ENCODE results near the gene GRIA3. TPM values are rescaled to one million over a fixed set of nuclear protein-coding genes. Genes with fewer than 3 reads are reported as not detected.
"Not testable (repeated sequence)": the region's sequence is repeated elsewhere in the genome, so short reads cannot be mapped to it uniquely, and the experiment has no call there.

GRIA3 gene
- total RNA-seq, 2 experiments from 2014 or later: 0.39 to 0.54 TPM

- POLR2A ChIA-PET: no interaction called here
- Mint-ChIP-seq H3K4me3 (no peak overlapping the region), H3K27ac (no peak overlapping the region), H3K4me1 (no peaks in the 10 kb centered on the region), H3K27me3 (no peaks in the 10 kb centered on the region), H3K9me3 (no peaks in the 10 kb centered on the region), H3K36me3 (no peaks in the 10 kb centered on the region)
- DNase-seq (no peak), ATAC-seq (ENCODE audit: low read depth) (no peak)
Measured at GRCh38 chrX:123263747-123264146, 79.7 kb downstream of the GRIA3 start.

- no peak for ATAC-seq (ENCODE audit: low read depth)
- no peak overlapping the region for H3K4me3 Mint-ChIP-seq
Measured at GRCh38 chrX:123267220-123267619, 83.1 kb downstream of the GRIA3 start.

GRCh38 chrX:123271902-123272301 lies 87.8 kb downstream of the GRIA3 start:
- Mint-ChIP-seq H3K4me1 (no peaks in the 10 kb centered on the region), H3K27ac (no peak overlapping the region), H3K27me3 (no peaks in the 10 kb centered on the region), H3K36me3 (no peaks in the 10 kb centered on the region), H3K9me3 (no peaks in the 10 kb centered on the region), H3K4me3 (no peak overlapping the region)
- DNase-seq (no peak), ATAC-seq (ENCODE audit: low read depth) (no peak)
- POLR2A ChIA-PET: no interaction called here

More at GRCh38 chrX:123267220-123267619, 83.1 kb downstream of the GRIA3 start:
- Mint-ChIP-seq H3K27ac (no peak overlapping the region), H3K9me3 (no peaks in the 10 kb centered on the region), H3K4me1 (no peaks in the 10 kb centered on the region), H3K36me3 (no peaks in the 10 kb centered on the region), H3K27me3 (no peaks in the 10 kb centered on the region)
- no peak for DNase-seq
- POLR2A ChIA-PET: no interaction called here

GRCh38 chrX:123272630-123273029 lies 88.6 kb downstream of the GRIA3 start:
- Mint-ChIP-seq H3K27ac (no peak overlapping the region), H3K4me1 (no peaks in the 10 kb centered on the region), H3K4me3 (no peak overlapping the region), H3K27me3 (no peaks in the 10 kb centered on the region), H3K9me3 (no peaks in the 10 kb centered on the region), H3K36me3 (no peaks in the 10 kb centered on the region)
- DNase-seq: no peak
- POLR2A ChIA-PET: no interaction called here
- ATAC-seq (ENCODE audit: low read depth): no peak

GRCh38 chrX:123274796-123275195 lies 90.7 kb downstream of the GRIA3 start:
- H3K9me3 Mint-ChIP-seq: no peaks in the 10 kb centered on the region
- POLR2A ChIA-PET: no interaction called here
- ATAC-seq (ENCODE audit: low read depth) (no peak), DNase-seq (no peak)
- H3K27me3 Mint-ChIP-seq: no peaks in the 10 kb centered on the region
- H3K4me1 Mint-ChIP-seq: no peaks in the 10 kb centered on the region
- H3K27ac Mint-ChIP-seq: no peak overlapping the region
- H3K4me3 Mint-ChIP-seq: no peak overlapping the region
- no peaks in the 10 kb centered on the region for H3K36me3 Mint-ChIP-seq

GRCh38 chrX:123277347-123277746 lies 93.3 kb downstream of the GRIA3 start:
- Mint-ChIP-seq H3K27me3 (no peaks in the 10 kb centered on the region), H3K9me3 (no peaks in the 10 kb centered on the region), H3K27ac (no peak overlapping the region), H3K4me3 (no peak overlapping the region), H3K4me1 (no peaks in the 10 kb centered on the region), H3K36me3 (no peaks in the 10 kb centered on the region)
- DNase-seq: no peak
- POLR2A ChIA-PET: no interaction called here
- no peak for ATAC-seq (ENCODE audit: low read depth)

GRCh38 chrX:123277821-123278220 lies 93.7 kb downstream of the GRIA3 start:
- no peak for ATAC-seq (ENCODE audit: low read depth)
- no peak overlapping the region for H3K4me3 Mint-ChIP-seq
- H3K9me3 Mint-ChIP-seq: no peaks in the 10 kb centered on the region
- H3K4me1 Mint-ChIP-seq: no peaks in the 10 kb centered on the region
- H3K36me3 Mint-ChIP-seq: no peaks in the 10 kb centered on the region
- no peak for DNase-seq
- H3K27me3 Mint-ChIP-seq: no peaks in the 10 kb centered on the region
- H3K27ac Mint-ChIP-seq: no peak overlapping the region
- POLR2A ChIA-PET: no interaction called here

GRCh38 chrX:123282241-123282640 lies 98.2 kb downstream of the GRIA3 start:
- DNase-seq (no peak), ATAC-seq (ENCODE audit: low read depth) (no peak)
- no peak overlapping the region for H3K27ac Mint-ChIP-seq
- POLR2A ChIA-PET: no interaction called here
- no peaks in the 10 kb centered on the region for H3K9me3 Mint-ChIP-seq
- no peaks in the 10 kb centered on the region for H3K4me1 Mint-ChIP-seq
- no peak overlapping the region for H3K4me3 Mint-ChIP-seq
- no peaks in the 10 kb centered on the region for H3K27me3 Mint-ChIP-seq
- no peaks in the 10 kb centered on the region for H3K36me3 Mint-ChIP-seq

- H3K4me3 Mint-ChIP-seq; DNase-seq; H3K4me1 Mint-ChIP-seq; ATAC-seq (ENCODE audit: low read depth); H3K27ac Mint-ChIP-seq; POLR2A ChIA-PET; H3K36me3 Mint-ChIP-seq; H3K9me3 Mint-ChIP-seq; H3K27me3 Mint-ChIP-seq: not testable (repeated sequence)
Measured at GRCh38 chrX:123283407-123283806, 99.3 kb downstream of the GRIA3 start.

GRCh38 chrX:123291623-123292022 lies 107.5 kb downstream of the GRIA3 start:
- no peak for DNase-seq
- H3K27ac Mint-ChIP-seq: no peak overlapping the region
- no peaks in the 10 kb centered on the region for H3K36me3 Mint-ChIP-seq

GRCh38 chrX:123298026-123298425 lies 113.9 kb downstream of the GRIA3 start:
- H3K27me3 Mint-ChIP-seq: no peaks in the 10 kb centered on the region
- peaks cover 2% of the 10 kb centered on the region for H3K4me1 Mint-ChIP-seq
- H3K4me3 Mint-ChIP-seq: no peak overlapping the region
- no peak for ATAC-seq (ENCODE audit: low read depth)
- POLR2A ChIA-PET: no interaction called here
- DNase-seq: no peak
- no peak overlapping the region for H3K27ac Mint-ChIP-seq
- no peaks in the 10 kb centered on the region for H3K36me3 Mint-ChIP-seq
- H3K9me3 Mint-ChIP-seq: no peaks in the 10 kb centered on the region

More at GRCh38 chrX:123291623-123292022, 107.5 kb downstream of the GRIA3 start:
- POLR2A ChIA-PET: no interaction called here
- Mint-ChIP-seq H3K9me3 (no peaks in the 10 kb centered on the region), H3K4me1 (peaks cover 2% of the 10 kb centered on the region), H3K27me3 (no peaks in the 10 kb centered on the region), H3K4me3 (no peak overlapping the region)
- no peak for ATAC-seq (ENCODE audit: low read depth)

GRCh38 chrX:123303429-123303828 lies 119.4 kb downstream of the GRIA3 start:
- H3K4me3 Mint-ChIP-seq: no peak overlapping the region
- H3K27me3 Mint-ChIP-seq: no peaks in the 10 kb centered on the region
- DNase-seq (no peak), ATAC-seq (ENCODE audit: low read depth) (no peak)
- POLR2A ChIA-PET: no interaction called here
- no peaks in the 10 kb centered on the region for H3K36me3 Mint-ChIP-seq
- no peaks in the 10 kb centered on the region for H3K9me3 Mint-ChIP-seq
- no peak overlapping the region for H3K27ac Mint-ChIP-seq
- H3K4me1 Mint-ChIP-seq: no peaks in the 10 kb centered on the region

- Mint-ChIP-seq H3K4me3 (no peak overlapping the region), H3K9me3 (no peaks in the 10 kb centered on the region), H3K36me3 (no peaks in the 10 kb centered on the region), H3K4me1 (no peaks in the 10 kb centered on the region), H3K27ac (no peak overlapping the region), H3K27me3 (no peaks in the 10 kb centered on the region)
- POLR2A ChIA-PET: no interaction called here
- no peak for DNase-seq
- no peak for ATAC-seq (ENCODE audit: low read depth)
Measured at GRCh38 chrX:123308658-123309057, 124.6 kb downstream of the GRIA3 start.

- Mint-ChIP-seq H3K4me3 (no peak overlapping the region), H3K36me3 (no peaks in the 10 kb centered on the region), H3K27me3 (no peaks in the 10 kb centered on the region), H3K9me3 (no peaks in the 10 kb centered on the region), H3K27ac (no peak overlapping the region), H3K4me1 (no peaks in the 10 kb centered on the region)
- no peak for DNase-seq
- ATAC-seq (ENCODE audit: low read depth): no peak
- POLR2A ChIA-PET: no interaction called here
Measured at GRCh38 chrX:123310112-123310511, 126.0 kb downstream of the GRIA3 start.

GRCh38 chrX:123311486-123311885 lies 127.4 kb downstream of the GRIA3 start:
- DNase-seq (no peak), ATAC-seq (ENCODE audit: low read depth) (no peak)
- H3K4me3 Mint-ChIP-seq: no peak overlapping the region
- H3K27ac Mint-ChIP-seq: no peak overlapping the region
- H3K36me3 Mint-ChIP-seq: no peaks in the 10 kb centered on the region
- no peaks in the 10 kb centered on the region for H3K9me3 Mint-ChIP-seq
- POLR2A ChIA-PET: no interaction called here
- no peaks in the 10 kb centered on the region for H3K27me3 Mint-ChIP-seq
- H3K4me1 Mint-ChIP-seq: no peaks in the 10 kb centered on the region

Measured in activated naive CD8-positive, alpha-beta T cell treated with anti-CD3 and anti-CD28 coated beads, Interleukin-2, amount 10 ng/mL, durations not matched to agents 7 days and 5 days (primary cell).